Nephron progenitor cell (in vitro differentiated cells): ENCODE measurements around the gene TWSG1.
"Not testable (repeated sequence)": the region's sequence is repeated elsewhere in the genome, so short reads cannot be mapped to it uniquely, and the experiment has no call there.

Source experiments
- DNase-seq: peaks from one replicate; pipeline ENCODE4 v3.0.0; 2021
- H3K27ac Mint-ChIP-seq: 2 replicates; pipeline ENCODE4 v1.8.0; 2021; ENCODE audit warnings: mild to moderate bottlenecking, moderate library complexity, mixed read lengths
- H3K27me3 Mint-ChIP-seq: 2 replicates; pipeline ENCODE4 v1.8.0; 2021; ENCODE audit warnings: mild to moderate bottlenecking, low read depth, mixed read lengths; ENCODE audit not compliant: poor library complexity
- H3K36me3 Mint-ChIP-seq: 2 replicates; pipeline ENCODE4 v1.8.0; 2021; ENCODE audit warnings: low read depth, mixed read lengths
- H3K4me1 Mint-ChIP-seq: 2 replicates; pipeline ENCODE4 v1.8.0; 2021; ENCODE audit warnings: mixed read lengths
- H3K4me3 Mint-ChIP-seq: 2 replicates; pipeline ENCODE4 v1.8.0; 2021; ENCODE audit warnings: mild to moderate bottlenecking, moderate library complexity, mixed read lengths
- H3K9me3 Mint-ChIP-seq: 2 replicates; pipeline ENCODE4 v1.8.0; 2021; ENCODE audit warnings: mild to moderate bottlenecking, moderate library complexity, mixed read lengths
- TF ChIP-seq, protein P1 (sequence below): fragments of 200-600 bp; sonication (generic); IDR thresholded peaks from 2 replicates; pipeline ENCODE4 v1.5.0; 2021; ENCODE audit warnings: antibody characterized with exemption

The TWSG1 gene

DNA sequence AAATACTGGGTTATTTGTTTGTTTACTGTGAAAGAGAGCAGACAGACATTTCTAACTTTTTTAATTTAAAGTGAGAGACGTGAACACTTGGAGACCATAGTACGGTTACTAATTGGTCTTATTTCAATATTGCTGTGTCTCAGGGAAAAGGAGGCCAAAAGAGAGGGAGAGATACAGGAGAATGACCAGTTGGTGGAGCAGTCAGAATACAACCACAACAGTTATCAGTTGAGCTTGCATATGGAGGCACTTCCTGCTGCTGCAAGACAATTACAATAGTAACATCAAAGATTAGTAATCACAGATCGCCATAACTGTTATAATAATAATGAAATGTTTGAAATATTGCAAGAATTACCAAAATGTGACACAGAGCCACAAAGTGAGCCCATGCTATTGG is 58.2 kb downstream of the TWSG1 start:
- Mint-ChIP-seq H3K27ac (no peak overlapping the region), H3K27me3 (no peaks in the 10 kb centered on the region), H3K9me3 (peaks cover 37% of the 10 kb centered on the region), H3K36me3 (peaks cover 93% of the 10 kb centered on the region), H3K4me1 (no peaks in the 10 kb centered on the region), H3K4me3 (no peak overlapping the region)
- no peak for DNase-seq
- TF ChIP-seq, protein P1, sequence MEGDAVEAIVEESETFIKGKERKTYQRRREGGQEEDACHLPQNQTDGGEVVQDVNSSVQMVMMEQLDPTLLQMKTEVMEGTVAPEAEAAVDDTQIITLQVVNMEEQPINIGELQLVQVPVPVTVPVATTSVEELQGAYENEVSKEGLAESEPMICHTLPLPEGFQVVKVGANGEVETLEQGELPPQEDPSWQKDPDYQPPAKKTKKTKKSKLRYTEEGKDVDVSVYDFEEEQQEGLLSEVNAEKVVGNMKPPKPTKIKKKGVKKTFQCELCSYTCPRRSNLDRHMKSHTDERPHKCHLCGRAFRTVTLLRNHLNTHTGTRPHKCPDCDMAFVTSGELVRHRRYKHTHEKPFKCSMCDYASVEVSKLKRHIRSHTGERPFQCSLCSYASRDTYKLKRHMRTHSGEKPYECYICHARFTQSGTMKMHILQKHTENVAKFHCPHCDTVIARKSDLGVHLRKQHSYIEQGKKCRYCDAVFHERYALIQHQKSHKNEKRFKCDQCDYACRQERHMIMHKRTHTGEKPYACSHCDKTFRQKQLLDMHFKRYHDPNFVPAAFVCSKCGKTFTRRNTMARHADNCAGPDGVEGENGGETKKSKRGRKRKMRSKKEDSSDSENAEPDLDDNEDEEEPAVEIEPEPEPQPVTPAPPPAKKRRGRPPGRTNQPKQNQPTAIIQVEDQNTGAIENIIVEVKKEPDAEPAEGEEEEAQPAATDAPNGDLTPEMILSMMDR: no peak

DNA sequence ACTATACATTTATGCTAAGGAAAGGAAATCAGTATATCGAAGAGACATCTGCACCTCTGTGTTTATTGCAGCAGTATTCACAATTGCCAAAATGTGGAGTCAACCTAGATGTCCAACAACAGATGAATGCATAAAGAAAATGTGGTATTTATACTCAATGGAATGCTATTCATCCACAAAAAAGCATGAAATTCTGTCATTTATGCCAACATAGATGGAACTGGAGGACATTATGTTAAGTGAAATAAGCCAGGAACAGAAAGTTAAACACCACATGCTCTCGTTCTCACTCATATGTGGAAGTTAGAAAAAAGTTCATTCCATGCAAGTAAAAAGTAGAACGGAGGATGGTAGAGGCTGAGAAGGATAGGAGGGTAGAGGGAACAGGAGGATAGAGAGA is 59.5 kb downstream of the TWSG1 start:
- no peak for DNase-seq
- Mint-ChIP-seq H3K9me3 (peaks cover 37% of the 10 kb centered on the region), H3K4me1 (no peaks in the 10 kb centered on the region), H3K4me3 (no peak overlapping the region), H3K36me3 (peaks cover 83% of the 10 kb centered on the region), H3K27me3 (no peaks in the 10 kb centered on the region), H3K27ac (no peak overlapping the region)
- TF ChIP-seq, protein P1: no peak

DNA sequence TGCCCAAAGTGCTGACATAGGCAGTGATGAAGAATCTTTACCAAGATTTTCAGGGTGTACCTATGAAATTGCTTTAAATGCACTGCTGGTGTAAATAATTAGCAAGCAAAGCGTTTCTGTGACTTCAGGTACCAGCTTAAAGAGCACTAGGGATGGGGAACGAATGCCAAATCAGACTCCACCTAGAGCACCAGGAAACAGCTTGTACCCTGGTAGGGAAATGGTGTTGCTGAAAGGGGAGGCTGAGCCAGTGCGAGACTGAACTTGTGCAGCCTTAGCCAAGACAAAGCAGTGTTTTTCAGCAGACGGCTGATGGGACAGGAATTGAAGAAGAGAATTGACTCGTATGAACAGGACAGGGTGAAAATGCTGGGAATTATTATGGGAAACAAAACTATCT is 65.6 kb downstream of the TWSG1 start:
- Mint-ChIP-seq H3K9me3 (peaks cover 3% of the 10 kb centered on the region), H3K27ac (peak overlapping the region; percentile 92), H3K4me1 (peaks cover 6% of the 10 kb centered on the region), H3K27me3 (no peaks in the 10 kb centered on the region), H3K4me3 (no peak overlapping the region), H3K36me3 (peaks cover 57% of the 10 kb centered on the region)
- no peak for DNase-seq
- TF ChIP-seq, protein P1: no peak

DNA sequence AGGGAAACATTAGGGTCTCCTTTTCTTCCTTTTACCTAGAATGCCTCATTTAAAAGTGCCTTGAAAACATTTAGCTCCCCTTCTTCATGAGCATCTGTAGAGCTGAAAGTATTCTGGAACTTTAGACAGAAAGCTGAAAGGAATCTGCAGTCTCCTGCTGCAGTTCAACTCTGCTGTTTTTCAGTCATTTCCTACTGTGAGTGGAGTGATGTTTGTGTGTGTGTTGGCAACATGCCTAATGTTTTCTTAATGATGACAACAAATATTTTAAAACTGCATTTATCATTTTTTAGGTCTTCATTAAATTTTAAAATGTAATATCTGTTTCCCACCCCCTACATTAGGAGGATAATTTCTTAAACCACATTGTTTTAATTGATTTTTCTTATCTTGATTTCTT is 66.6 kb downstream of the TWSG1 start:
- Mint-ChIP-seq H3K27me3 (no peaks in the 10 kb centered on the region), H3K4me1 (peaks cover 13% of the 10 kb centered on the region), H3K9me3 (peaks cover 3% of the 10 kb centered on the region), H3K27ac (no peak overlapping the region), H3K4me3 (no peak overlapping the region), H3K36me3 (peaks cover 55% of the 10 kb centered on the region)
- DNase-seq: no peak
- TF ChIP-seq, protein P1: no peak

DNA sequence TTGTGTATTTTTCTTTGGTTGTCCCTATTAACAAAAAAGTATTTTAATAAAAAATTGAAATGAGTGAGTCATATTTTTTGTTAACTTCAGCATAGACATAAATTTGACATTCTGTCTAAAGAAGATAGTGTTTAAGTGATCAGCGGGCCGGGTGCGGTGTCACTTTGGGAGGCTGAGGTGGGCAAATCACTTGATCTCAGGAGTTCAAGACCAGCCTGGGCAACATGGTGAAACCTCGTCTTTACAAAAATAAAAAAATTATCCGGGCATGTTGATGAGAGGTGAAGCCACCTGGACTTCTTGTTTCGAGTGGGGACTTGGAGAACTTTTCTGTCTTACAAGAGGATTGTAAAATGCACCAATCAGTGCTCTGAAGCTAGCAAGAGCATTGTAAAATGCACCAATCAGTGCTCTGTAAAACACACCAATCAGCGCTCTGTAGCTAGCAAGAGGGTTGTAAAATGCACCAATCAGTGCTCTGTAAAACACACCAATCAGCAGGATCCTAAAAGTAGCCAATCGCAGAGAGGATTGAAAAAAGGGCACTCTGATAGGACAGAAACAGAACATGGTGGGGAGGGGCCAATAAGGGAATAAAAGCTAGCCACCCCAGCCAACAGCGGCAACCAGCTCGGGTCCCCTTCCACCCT is 67.9 kb downstream of the TWSG1 start:
- peaks cover 44% of the 10 kb centered on the region for H3K36me3 Mint-ChIP-seq
- not testable (repeated sequence) for H3K27ac Mint-ChIP-seq, H3K4me3 Mint-ChIP-seq, H3K27me3 Mint-ChIP-seq, DNase-seq, H3K9me3 Mint-ChIP-seq
- H3K4me1 Mint-ChIP-seq: peaks cover 15% of the 10 kb centered on the region

DNA sequence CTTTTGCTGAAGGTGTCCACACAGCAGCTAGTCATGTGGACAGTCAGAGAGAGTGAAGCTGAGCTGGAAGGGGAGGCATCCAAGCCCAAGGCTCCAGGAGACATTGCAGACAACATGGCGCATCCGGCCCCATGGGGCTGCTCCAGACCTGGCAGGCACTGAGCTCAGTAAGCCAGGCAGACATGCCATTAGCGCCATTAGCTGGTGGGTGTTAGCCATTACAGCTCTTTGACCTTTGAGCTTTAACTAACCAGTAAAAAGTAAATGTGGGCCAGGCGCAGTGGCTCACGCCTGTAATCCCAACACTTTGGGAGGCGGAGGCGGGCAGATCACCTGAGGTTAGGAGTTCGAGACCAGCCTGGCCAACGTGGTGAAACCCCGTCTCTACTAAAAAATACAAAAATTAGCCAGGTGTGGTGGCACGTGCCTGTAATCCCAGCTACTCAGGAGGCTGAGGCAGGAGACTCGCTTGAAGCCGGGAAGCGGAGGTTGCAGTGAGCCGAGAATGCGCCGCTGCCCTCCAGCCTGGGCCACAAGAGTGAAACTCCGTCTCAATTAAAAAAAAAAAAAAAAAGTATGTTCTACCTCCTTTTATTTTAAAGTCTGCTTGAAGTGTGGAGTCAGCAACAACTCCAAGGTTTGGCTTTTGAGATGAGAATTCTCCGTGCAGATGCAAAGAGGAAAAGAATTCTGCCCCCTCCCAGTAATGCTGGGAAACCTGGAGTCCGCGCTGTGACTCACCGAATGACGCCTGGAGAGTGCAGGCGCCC is 69.4 kb downstream of the TWSG1 start:
- Mint-ChIP-seq H3K4me1 (peaks cover 15% of the 10 kb centered on the region), H3K4me3 (no peak overlapping the region), H3K9me3 (peaks cover 3% of the 10 kb centered on the region), H3K27me3 (no peaks in the 10 kb centered on the region), H3K27ac (peak overlapping the region; percentile 84), H3K36me3 (peaks cover 42% of the 10 kb centered on the region)
- no peak for DNase-seq
- TF ChIP-seq, protein P1: no peak
